SK-N-SH (cell line): ENCODE results near the gene SLC25A21.

Experiments used
- CTCF ChIP-seq: fragments of 200-600 bp; sonication (generic); IDR thresholded peaks from 2 replicates; pipeline ENCODE4 v1.6.1; 2017; ENCODE audit warnings: antibody characterized with exemption, mild to moderate bottlenecking, moderate library complexity
- EZH2phosphoT487 ChIP-seq: fragments of 200-600 bp; sonication (generic); IDR thresholded peaks from 2 replicates; pipeline ENCODE4 v1.6.1; 2017; ENCODE audit warnings: low read depth, mixed run types, mild to moderate bottlenecking, antibody characterized with exemption, moderate library complexity, borderline replicate concordance
- GATA2 ChIP-seq: sonication (generic); formaldehyde crosslinking; IDR thresholded peaks from 2 replicates; pipeline ENCODE4 v1.5.0; 2020; ENCODE audit warnings: mild to moderate bottlenecking, missing genetic modification reagents
- MAX ChIP-seq: IDR thresholded peaks from 2 replicates; pipeline ENCODE4 v1.4.0; 2012; ENCODE audit warnings: low read depth
- MEF2A ChIP-seq: IDR thresholded peaks from 2 replicates; pipeline ENCODE4 v1.4.0; 2012; ENCODE audit warnings: low read depth, borderline replicate concordance
- MXI1 ChIP-seq: IDR thresholded peaks from 2 replicates; pipeline ENCODE4 v1.6.1; 2012; ENCODE audit warnings: mild to moderate bottlenecking, low read depth, low read length, improper control_type of control experiment
- PBX3 ChIP-seq: IDR thresholded peaks from 2 replicates; pipeline ENCODE4; 2012
- POLR2AphosphoS5 ChIP-seq: IDR thresholded peaks from 2 replicates; pipeline ENCODE4 v1.6.1; 2012; ENCODE audit warnings: low read depth, low read length
- REST ChIP-seq: IDR thresholded peaks from 2 replicates; pipeline ENCODE4 v1.6.1; 2012; ENCODE audit warnings: mild to moderate bottlenecking, low read depth, low read length, moderate library complexity
- SMC3 ChIP-seq: IDR thresholded peaks from 2 replicates; pipeline ENCODE4 v1.6.1; 2012; ENCODE audit warnings: low read depth, low read length, improper control_type of control experiment
- TEAD4 ChIP-seq: IDR thresholded peaks from 2 replicates; pipeline ENCODE4 v1.4.0; 2012; ENCODE audit warnings: mild to moderate bottlenecking, borderline replicate concordance; ENCODE audit not compliant: insufficient read depth
- USF2 ChIP-seq: fragments of 150-350 bp; IDR thresholded peaks from 2 replicates; pipeline ENCODE4 v1.6.1; 2017; ENCODE audit warnings: antibody characterized with exemption, low read length, low read depth, borderline replicate concordance
- YY1 ChIP-seq: IDR thresholded peaks from 2 replicates; pipeline ENCODE4 v1.4.0; 2012; ENCODE audit warnings: low read depth, mild to moderate bottlenecking

GRCh38 chr14:36822685-36823084, 349.7 kb downstream of the SLC25A21 start:
- TF ChIP-seq PBX3 (no peak), CTCF (no peak), MXI1 (no peak), MAX (no peak), EZH2phosphoT487 (no peak), TEAD4 (no peak), REST (no peak), MEF2A (no peak), USF2 (no peak), SMC3 (no peak), YY1 (no peak), GATA2 (no peak), POLR2AphosphoS5 (no peak)
